OCI-LY3 (cell line): Measurements from ENCODE around the gene AKAP5.

ENCODE experiments used
- EZH2phosphoT487 ChIP-seq: fragments of 200-600 bp; shearing (Covaris generic); IDR thresholded peaks from 2 replicates; pipeline ENCODE4 v1.6.1; 2018; ENCODE audit warnings: antibody characterized with exemption, mixed run types, low read depth
- TF ChIP-seq, protein P1 (sequence below): fragments of 200-600, 300-600 bp; sonication (generic); IDR thresholded peaks from 2 replicates; pipeline ENCODE4 v1.5.1; 2014; ENCODE audit warnings: antibody characterized with exemption, low read length, low read depth

GRCh38 chr14:64504897-64505794 lies 39.8 kb downstream of the AKAP5 start:
- TF ChIP-seq, protein P1, sequence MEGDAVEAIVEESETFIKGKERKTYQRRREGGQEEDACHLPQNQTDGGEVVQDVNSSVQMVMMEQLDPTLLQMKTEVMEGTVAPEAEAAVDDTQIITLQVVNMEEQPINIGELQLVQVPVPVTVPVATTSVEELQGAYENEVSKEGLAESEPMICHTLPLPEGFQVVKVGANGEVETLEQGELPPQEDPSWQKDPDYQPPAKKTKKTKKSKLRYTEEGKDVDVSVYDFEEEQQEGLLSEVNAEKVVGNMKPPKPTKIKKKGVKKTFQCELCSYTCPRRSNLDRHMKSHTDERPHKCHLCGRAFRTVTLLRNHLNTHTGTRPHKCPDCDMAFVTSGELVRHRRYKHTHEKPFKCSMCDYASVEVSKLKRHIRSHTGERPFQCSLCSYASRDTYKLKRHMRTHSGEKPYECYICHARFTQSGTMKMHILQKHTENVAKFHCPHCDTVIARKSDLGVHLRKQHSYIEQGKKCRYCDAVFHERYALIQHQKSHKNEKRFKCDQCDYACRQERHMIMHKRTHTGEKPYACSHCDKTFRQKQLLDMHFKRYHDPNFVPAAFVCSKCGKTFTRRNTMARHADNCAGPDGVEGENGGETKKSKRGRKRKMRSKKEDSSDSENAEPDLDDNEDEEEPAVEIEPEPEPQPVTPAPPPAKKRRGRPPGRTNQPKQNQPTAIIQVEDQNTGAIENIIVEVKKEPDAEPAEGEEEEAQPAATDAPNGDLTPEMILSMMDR, result no peak
- TF ChIP-seq EZH2phosphoT487, result no peak
